Measurements from ENCODE around the gene SPINK13. TPM values are rescaled to one million over a fixed set of nuclear protein-coding genes. Genes with fewer than 3 reads are reported as not detected.
"Not testable (repeated sequence)": the region's sequence is repeated elsewhere in the genome, so short reads cannot be mapped to it uniquely, and the experiment has no call there.

SPINK13 gene
- total and polyA plus RNA-seq, 4 experiments from 2014 or later: not detected

- Mint-ChIP-seq H3K36me3 (no peaks in the 10 kb centered on the region), H3K4me3 (no peak within 1 kb of the TSS), H3K9me3 (peaks cover 0 to 14% (median 7%) of the 10 kb centered on the region in 8 donors), H3K27ac (no peak within 1 kb of the TSS), H3K27me3 (peaks cover 0 to 2% of the 10 kb centered on the region in 2 donors), H3K4me1 (no peaks in the 10 kb centered on the region)
- H3K27me3 ChIP-seq (ENCODE audit: insufficient read depth, low read length): no peaks in the 10 kb centered on the region
- no peak within 1 kb of the TSS for H3K27ac ChIP-seq (ENCODE audit: low read depth, low read length)
- H3K4me1 ChIP-seq (ENCODE audit: insufficient read depth, low read length): no peaks in the 10 kb centered on the region
- intact Hi-C loops (cut with micrococcal nuclease): no loop called here
- no peaks in the 10 kb centered on the region for H3K9me3 ChIP-seq (ENCODE audit: control insufficient read depth in 1 of 2, low read length in 2 of 2)
- ChIA-PET CTCF (ENCODE audit: partially characterized antibody) (no interaction called here), POLR2A (ENCODE audit: partially characterized antibody) (no interaction called here)
- DNase-seq: no peak
- no peaks in the 10 kb centered on the region for H3K36me3 ChIP-seq (ENCODE audit: insufficient read depth, low read length)
- no peak within 1 kb of the TSS for H3K4me3 ChIP-seq (ENCODE audit: low read length in 2 of 2)
Measured at GRCh38 chr5:148312153-148312552, 43.6 kb downstream of the SPINK13 start, which contains the start of gene SPINK7. Gene SPINK7 (plus strand): TSS chr5:148312423. CDS start chr5:148312484, 61 bp downstream.

GRCh38 chr5:148314187-148314586, 45.6 kb downstream of the SPINK13 start:
- DNase-seq: no peak
- Histone ChIP-seq H3K4me1 (ENCODE audit: insufficient read depth, low read length) (no peaks in the 10 kb centered on the region), H3K9me3 (ENCODE audit: control insufficient read depth in 1 of 2, low read length in 2 of 2) (no peaks in the 10 kb centered on the region), H3K4me3 (ENCODE audit: low read length in 2 of 2) (no peak overlapping the region), H3K27ac (ENCODE audit: low read depth, low read length) (no peak overlapping the region), H3K36me3 (ENCODE audit: insufficient read depth, low read length) (no peaks in the 10 kb centered on the region), H3K27me3 (ENCODE audit: insufficient read depth, low read length) (no peaks in the 10 kb centered on the region)
- intact Hi-C loops (cut with micrococcal nuclease): loop anchor here (1.0 kb wide), 1 partner anchor 60 kb away; no protein-coding TSS in a partner anchor
- Mint-ChIP-seq H3K4me3 (no peak overlapping the region), H3K27ac (no peak overlapping the region), H3K4me1 (no peaks in the 10 kb centered on the region), H3K9me3 (peaks cover under 1 to 8% (median 4%) of the 10 kb centered on the region in 8 donors), H3K36me3 (no peaks in the 10 kb centered on the region), H3K27me3 (no peaks in the 10 kb centered on the region)
- CTCF ChIA-PET (ENCODE audit: partially characterized antibody): interaction anchor here (0.6 to 2.2 kb wide), 5 partner anchors 38 to 135 kb away, joined by 3 to 15 read pairs (median 3); no protein-coding TSS in a partner anchor
- POLR2A ChIA-PET (ENCODE audit: partially characterized antibody): no interaction called here

GRCh38 chr5:148314731-148315130, 46.1 kb downstream of the SPINK13 start:
- no peak overlapping the region for H3K4me3 ChIP-seq (ENCODE audit: low read length in 2 of 2)
- Mint-ChIP-seq H3K27ac (no peak overlapping the region), H3K27me3 (no peaks in the 10 kb centered on the region), H3K4me1 (peaks cover 0 to 2% (median under 1%) of the 10 kb centered on the region in 4 donors), H3K36me3 (no peaks in the 10 kb centered on the region), H3K4me3 (no peak overlapping the region), H3K9me3 (peaks cover 0 to 8% (median 3%) of the 10 kb centered on the region in 8 donors)
- no peak for DNase-seq
- ChIA-PET POLR2A (ENCODE audit: partially characterized antibody) (no interaction called here), CTCF (ENCODE audit: partially characterized antibody) (interaction anchor here (1.3 to 2.2 kb wide), 3 partner anchors 38 to 135 kb away, joined by 3 to 15 read pairs (median 3); no protein-coding TSS in a partner anchor)
- intact Hi-C loops (cut with micrococcal nuclease): loop anchor here (1.0 kb wide), 1 partner anchor 60 kb away; no protein-coding TSS in a partner anchor
- no peaks in the 10 kb centered on the region for H3K27me3 ChIP-seq (ENCODE audit: insufficient read depth, low read length)
- no peak overlapping the region for H3K27ac ChIP-seq (ENCODE audit: low read depth, low read length)
- no peaks in the 10 kb centered on the region for H3K36me3 ChIP-seq (ENCODE audit: insufficient read depth, low read length)
- H3K4me1 ChIP-seq (ENCODE audit: insufficient read depth, low read length): no peaks in the 10 kb centered on the region
- no peaks in the 10 kb centered on the region for H3K9me3 ChIP-seq (ENCODE audit: control insufficient read depth in 1 of 2, low read length in 2 of 2)

DNA sequence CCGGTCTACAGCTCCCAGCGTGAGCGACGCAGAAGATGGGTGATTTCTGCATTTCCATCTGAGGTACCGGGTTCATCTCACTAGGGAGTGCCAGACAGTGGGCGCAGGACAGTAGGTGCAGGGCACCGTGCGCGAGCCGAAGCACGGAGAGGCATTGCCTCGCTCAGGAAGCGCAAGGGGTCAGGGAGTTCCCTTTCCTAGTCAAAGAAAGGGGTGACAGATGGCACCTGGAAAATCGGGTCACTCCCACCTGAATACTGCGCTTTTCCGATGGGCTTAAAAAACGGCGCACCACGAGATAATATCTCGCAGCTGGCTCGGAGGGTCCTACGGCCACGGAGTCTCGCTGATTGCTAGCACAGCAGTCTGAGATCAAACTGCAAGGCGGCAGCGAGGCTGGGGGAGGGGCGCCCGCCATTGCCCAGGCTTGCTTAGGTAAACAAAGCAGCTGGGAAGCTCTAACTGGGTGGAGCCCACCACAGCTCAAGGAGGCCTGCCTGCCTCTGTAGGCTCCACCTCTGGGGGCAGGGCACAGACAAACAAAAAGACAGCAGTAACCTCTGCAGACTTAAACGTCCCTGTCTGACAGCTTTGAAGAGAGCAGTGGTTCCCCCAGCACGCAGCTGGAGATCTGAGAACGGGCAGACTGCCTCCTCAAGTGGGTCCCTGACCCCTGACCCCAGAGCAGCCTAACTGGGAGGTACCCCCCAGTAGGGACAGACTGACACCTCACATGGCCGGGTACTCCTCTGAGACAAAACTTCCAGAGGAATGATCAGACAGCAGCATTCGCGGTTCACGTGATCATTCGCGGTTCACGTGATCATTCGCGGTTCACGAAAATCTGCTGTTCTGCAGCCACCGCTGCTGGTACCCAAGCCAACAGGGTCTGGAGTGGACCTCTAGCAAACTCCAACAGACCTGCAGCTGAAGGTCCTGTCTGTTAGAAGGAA, 51.7 kb downstream of the SPINK13 start:
- H3K9me3 ChIP-seq (ENCODE audit: control insufficient read depth in 1 of 2, low read length in 2 of 2); H3K4me1 Mint-ChIP-seq; CTCF ChIA-PET (ENCODE audit: partially characterized antibody); H3K27me3 Mint-ChIP-seq; intact Hi-C loops (cut with micrococcal nuclease); H3K27me3 ChIP-seq (ENCODE audit: insufficient read depth, low read length); H3K4me1 ChIP-seq (ENCODE audit: insufficient read depth, low read length); H3K36me3 ChIP-seq (ENCODE audit: insufficient read depth, low read length); H3K27ac ChIP-seq (ENCODE audit: low read depth, low read length); POLR2A ChIA-PET (ENCODE audit: partially characterized antibody); H3K36me3 Mint-ChIP-seq; H3K4me3 ChIP-seq (ENCODE audit: low read length in 2 of 2): not testable (repeated sequence)
- Mint-ChIP-seq H3K9me3 (peaks cover 0 to 13% (median 5%) of the 10 kb centered on the region in 8 donors), H3K27ac (peak overlapping the region in 5 of 7 donors; percentile 48 to 78 (median 74)), H3K4me3 (peak overlapping the region; percentile 68 to 91 (median 78))
- peak in 4 of 5 donors; percentile 19 to 31 (median 25) for DNase-seq

GRCh38 chr5:148333262-148333849, 64.8 kb downstream of the SPINK13 start:
- H3K27ac ChIP-seq (ENCODE audit: low read depth, low read length): no peak overlapping the region
- intact Hi-C loops (cut with micrococcal nuclease): no loop called here
- peaks cover 3 to 4% of the 10 kb centered on the region in 2 donors for H3K27me3 Mint-ChIP-seq
- H3K9me3 ChIP-seq (ENCODE audit: control insufficient read depth in 1 of 2, low read length in 2 of 2): no peaks in the 10 kb centered on the region
- no peak overlapping the region for H3K27ac Mint-ChIP-seq
- H3K4me3 ChIP-seq (ENCODE audit: low read length in 2 of 2): no peak overlapping the region
- no peaks in the 10 kb centered on the region for H3K27me3 ChIP-seq (ENCODE audit: insufficient read depth, low read length)
- DNase-seq: no peak
- no peaks in the 10 kb centered on the region for H3K36me3 ChIP-seq (ENCODE audit: insufficient read depth, low read length)
- no peaks in the 10 kb centered on the region for H3K4me1 ChIP-seq (ENCODE audit: insufficient read depth, low read length)
- H3K9me3 Mint-ChIP-seq: peaks cover 0 to 24% (median 16%) of the 10 kb centered on the region in 8 donors
- no peak overlapping the region for H3K4me3 Mint-ChIP-seq
- peaks cover 1 to 5% of the 10 kb centered on the region in 2 donors for H3K36me3 Mint-ChIP-seq
- ChIA-PET POLR2A (ENCODE audit: partially characterized antibody) (no interaction called here), CTCF (ENCODE audit: partially characterized antibody) (no interaction called here)
- no peaks in the 10 kb centered on the region for H3K4me1 Mint-ChIP-seq

DNA sequence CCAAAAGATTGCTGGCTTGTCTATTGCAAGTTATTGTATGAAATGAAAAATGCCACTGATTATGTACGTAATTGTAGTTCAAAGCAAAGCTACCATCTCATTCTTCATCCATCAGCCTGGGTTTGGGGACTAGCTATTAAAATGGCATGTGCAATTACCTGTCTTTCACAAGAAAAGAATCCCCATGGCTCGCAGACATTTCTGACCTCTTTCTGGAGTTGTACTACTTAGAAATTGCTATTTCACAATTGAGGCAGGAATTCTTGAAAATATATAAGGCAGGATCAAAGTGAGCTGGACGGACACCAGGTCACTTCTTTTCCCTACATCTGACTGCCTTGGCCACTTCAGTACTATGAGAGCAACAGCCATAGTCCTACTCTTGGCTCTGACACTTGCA, 66.7 kb downstream of the SPINK13 start, which contains the start of gene SPINK9:
Gene SPINK9 (plus strand): TSS at position 301 of the 400 bp plus-strand sequence. CDS start 55 bp downstream, at position 356.
- H3K36me3 Mint-ChIP-seq: peaks cover 1 to 5% of the 10 kb centered on the region in 2 donors
- Histone ChIP-seq H3K27ac (ENCODE audit: low read depth, low read length) (no peak within 1 kb of the TSS), H3K4me3 (ENCODE audit: low read length in 2 of 2) (no peak within 1 kb of the TSS), H3K9me3 (ENCODE audit: control insufficient read depth in 1 of 2, low read length in 2 of 2) (no peaks in the 10 kb centered on the region), H3K27me3 (ENCODE audit: insufficient read depth, low read length) (no peaks in the 10 kb centered on the region), H3K4me1 (ENCODE audit: insufficient read depth, low read length) (no peaks in the 10 kb centered on the region), H3K36me3 (ENCODE audit: insufficient read depth, low read length) (no peaks in the 10 kb centered on the region)
- intact Hi-C loops (cut with micrococcal nuclease): no loop called here
- no peak within 1 kb of the TSS for H3K4me3 Mint-ChIP-seq
- H3K27me3 Mint-ChIP-seq: peaks cover 3 to 4% of the 10 kb centered on the region in 2 donors
- DNase-seq: no peak
- H3K4me1 Mint-ChIP-seq: no peaks in the 10 kb centered on the region
- H3K27ac Mint-ChIP-seq: no peak within 1 kb of the TSS
- H3K9me3 Mint-ChIP-seq: peaks cover 0 to 15% (median 7%) of the 10 kb centered on the region in 8 donors
- ChIA-PET CTCF (ENCODE audit: partially characterized antibody) (no interaction called here), POLR2A (ENCODE audit: partially characterized antibody) (no interaction called here)
